Bone marrow (tissue), 2 donors: ENCODE measurements around the gene SLC13A3.

Source experiments
- DNase-seq, 2 donors: peaks; one replicate each; lab custom pipeline; 2025; lab: John Stamatoyannopoulos, UW

The SLC13A3 gene, protein sequence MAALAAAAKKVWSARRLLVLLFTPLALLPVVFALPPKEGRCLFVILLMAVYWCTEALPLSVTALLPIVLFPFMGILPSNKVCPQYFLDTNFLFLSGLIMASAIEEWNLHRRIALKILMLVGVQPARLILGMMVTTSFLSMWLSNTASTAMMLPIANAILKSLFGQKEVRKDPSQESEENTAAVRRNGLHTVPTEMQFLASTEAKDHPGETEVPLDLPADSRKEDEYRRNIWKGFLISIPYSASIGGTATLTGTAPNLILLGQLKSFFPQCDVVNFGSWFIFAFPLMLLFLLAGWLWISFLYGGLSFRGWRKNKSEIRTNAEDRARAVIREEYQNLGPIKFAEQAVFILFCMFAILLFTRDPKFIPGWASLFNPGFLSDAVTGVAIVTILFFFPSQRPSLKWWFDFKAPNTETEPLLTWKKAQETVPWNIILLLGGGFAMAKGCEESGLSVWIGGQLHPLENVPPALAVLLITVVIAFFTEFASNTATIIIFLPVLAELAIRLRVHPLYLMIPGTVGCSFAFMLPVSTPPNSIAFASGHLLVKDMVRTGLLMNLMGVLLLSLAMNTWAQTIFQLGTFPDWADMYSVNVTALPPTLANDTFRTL

DNA sequence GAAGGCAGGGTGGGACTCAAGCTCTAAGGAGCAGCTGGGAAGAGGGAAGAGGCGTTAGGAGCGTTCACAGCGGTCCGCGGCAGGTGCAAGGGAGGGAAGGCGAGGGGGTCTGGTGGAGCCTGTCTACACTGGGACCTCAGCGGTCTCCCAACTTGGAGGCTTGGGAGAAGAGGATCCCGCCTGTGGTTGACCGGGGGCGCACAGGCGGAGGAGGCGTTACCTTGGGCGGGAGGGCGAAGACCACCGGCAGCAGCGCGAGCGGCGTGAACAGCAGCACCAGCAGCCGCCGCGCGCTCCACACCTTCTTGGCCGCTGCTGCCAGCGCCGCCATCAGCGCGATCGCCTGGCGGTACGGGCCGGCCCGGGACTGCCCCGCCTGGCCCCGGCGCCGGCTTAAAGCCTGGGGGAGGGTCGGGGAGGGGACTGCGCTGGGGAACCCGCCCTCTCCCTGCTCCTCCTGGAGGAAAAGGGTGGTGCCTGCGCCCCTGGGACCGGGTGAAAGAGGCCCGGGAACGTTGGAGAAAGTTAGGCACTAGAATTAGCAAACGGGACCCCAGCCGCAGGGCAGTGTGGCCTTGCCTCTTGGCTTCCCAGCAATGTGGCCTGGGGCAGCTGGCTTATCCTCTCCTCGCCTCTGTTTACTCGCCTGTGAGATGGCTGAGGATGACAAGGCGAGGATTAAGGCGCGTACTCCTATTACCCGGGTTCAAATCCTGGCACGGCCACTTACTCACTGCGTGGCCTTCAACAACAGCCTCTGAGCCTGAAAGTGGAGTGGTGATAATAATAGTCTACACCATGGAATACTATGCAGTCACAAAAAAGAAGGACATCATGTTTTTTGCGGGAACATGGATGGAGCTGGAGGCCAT, at the start of gene SLC13A3:
TSS of gene SLC13A3 (minus strand) at position 369 of the 872 bp plus-strand sequence. CDS start at position 331, 38 bp downstream.
- no peak for DNase-seq

DNA sequence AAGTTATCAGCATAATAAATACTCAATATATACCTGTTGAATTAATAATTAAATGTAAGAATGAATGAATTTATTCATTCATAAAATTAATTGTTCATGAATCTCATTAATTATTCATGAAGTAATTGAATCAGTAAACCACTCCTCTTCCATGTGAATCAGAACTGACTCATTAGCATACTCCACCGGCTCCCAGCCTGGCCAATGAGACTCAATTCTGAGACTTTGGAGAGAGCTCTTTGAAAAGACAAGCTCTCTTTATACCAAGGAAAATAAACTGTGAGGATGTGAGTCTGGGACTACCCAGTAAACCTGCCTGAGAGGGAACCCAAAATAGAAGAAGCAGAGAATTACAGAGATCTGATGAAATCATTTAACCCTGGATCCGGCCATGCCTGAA, 49.8 kb upstream of the SLC13A3 start:
- DNase-seq: no peak

DNA sequence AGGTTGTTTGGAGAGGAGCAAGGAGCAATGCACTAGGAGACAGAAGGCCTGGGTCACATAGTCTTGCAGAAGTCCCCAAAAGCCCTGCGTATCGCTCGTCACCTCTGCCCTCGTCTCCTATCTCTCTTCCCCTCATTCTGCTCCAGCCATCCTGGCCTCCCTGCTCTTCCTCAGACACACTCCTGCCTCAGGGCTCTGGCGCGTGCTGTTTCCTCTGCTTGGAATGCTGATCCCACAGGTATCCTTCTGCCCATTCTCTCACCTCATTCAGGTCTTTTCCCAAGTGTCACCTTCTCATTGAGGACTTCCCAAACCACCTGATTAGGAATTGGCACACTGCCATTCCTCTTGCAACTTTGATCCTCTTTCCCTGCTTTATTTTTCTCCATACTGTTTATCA, 49.2 kb upstream of the SLC13A3 start:
- no peak for DNase-seq

DNA sequence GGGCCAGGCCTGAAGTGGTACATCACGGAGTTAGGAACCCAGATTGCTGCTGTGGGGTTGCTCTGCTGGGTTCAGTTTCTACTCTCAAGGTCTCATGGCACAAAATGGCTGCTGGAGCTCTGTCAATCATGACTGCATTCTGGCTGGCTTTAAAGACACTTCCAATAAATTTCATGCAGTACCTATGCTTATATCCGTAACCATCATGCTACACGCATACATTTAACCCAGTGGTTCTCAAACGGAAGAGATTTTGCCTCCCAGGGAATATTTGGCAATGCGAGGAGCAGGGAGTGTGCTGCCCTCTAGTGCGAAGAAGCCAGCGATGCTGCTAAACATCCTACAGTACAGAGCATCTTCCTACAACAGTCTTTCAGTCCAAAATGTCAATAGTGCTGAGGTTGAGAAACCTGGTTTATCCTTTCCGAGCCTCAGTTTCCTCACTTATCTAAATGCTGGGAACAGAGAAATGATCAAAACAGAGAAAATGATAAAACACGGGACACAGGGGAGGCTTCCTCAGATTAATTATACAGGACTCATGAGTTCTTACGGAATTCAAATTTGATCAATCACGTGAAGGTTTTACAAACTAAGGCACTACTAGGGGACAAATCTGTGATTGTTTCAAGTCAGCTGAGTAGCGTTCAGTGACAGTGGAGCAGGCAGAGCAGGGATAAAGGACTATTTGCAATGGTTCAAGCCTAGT, 48.5 kb upstream of the SLC13A3 start:
- DNase-seq: no peak

DNA sequence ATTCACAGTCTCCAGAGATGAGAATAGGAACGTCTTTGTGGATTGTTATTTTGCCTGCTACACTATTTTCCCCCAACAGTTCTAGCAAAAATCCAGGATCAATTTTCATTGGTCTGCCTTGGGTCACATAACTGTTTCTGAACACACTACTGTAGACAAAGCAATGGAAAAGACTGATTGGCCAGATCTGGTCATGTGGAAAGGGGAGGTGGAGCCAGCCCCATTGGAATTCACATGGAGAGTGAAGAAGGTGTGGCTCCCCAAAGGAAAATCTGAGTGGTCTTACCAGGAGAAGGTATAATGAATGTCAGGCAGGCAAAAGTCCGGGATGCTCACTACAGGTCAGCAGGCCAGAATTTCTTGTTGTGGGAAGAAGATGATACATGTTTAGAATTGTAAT, 47.5 kb upstream of the SLC13A3 start:
- no peak for DNase-seq

DNA sequence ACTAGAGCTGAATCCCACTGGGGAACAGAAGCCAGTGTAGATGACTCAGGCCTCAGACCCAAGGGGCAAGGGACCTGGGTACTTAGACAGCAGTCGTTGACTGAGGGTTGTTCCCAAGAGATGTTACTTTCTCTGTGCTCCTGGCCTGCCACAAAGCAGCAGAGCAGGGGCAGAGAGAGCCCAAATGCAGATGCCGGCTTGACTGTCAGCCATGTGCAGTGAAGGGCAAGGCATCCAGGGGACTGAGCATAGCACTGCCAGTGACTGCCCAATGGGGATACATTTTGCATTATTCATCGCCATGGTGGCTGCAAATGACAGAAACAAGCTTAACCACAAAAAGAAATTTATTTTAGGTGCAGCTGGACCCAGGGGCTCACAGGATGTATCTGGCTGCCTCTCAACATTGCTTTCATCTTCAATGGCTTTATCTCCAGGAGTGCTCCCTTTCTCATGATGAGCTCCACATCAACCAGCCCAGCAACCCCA, 45.6 kb upstream of the SLC13A3 start:
- no peak for DNase-seq

DNA sequence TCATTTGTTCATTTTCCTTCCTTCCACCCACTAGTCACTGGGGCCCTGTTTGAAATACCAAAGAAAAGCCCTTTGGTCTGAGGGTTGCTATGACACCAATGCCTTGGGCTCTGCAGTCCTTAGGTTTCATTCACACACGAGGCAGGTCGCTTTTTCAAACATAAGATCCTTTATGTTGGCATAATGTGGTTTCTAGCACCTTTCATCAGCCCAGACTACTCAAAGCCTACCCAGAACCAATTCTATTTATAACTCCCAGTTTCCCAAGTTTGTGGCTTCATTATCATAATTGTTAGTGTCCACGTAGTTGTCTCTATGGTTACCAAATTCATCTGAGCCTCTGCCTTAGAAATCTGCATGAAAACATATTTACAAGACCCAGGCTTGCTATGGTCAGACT, 44.6 kb upstream of the SLC13A3 start:
- no peak for DNase-seq

DNA sequence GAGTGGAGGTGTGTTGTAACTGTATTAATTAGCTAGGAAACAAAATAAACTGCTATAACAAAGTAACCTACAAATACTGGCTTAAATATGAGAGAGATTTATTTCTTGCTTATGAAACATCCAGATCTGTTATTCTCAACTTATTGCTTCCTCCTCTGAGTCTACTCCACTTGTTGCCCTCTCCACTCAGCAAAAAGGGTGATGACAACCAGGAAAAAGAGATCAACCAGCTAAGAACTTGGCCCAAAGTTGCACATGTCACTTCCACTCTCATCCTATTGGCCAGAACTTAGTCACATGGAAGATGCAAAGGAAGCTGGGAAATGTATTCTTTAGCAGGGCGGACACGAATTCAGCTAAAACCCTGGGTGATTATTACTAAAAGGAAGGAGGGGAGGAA, 43.2 kb upstream of the SLC13A3 start:
- DNase-seq: no peak

DNA sequence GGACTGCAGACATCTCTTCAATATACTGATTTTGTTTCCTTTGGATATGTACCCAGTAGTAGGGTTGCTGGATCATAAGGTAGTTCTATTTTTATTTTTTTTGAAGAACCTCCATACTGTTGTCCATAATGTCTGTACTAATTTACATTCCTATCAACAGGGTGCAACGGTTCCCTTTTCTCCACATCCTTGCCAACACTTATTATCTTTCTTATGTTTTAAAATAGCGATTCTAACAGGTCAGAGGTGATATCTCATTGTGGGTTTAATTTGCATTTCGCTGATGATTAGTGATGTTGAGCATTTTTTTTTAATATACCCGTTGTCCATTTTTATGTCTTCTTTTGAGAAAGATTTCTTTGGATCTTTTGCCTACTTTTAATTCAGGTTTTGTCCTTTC, 39.9 kb upstream of the SLC13A3 start:
- DNase-seq: no peak

DNA sequence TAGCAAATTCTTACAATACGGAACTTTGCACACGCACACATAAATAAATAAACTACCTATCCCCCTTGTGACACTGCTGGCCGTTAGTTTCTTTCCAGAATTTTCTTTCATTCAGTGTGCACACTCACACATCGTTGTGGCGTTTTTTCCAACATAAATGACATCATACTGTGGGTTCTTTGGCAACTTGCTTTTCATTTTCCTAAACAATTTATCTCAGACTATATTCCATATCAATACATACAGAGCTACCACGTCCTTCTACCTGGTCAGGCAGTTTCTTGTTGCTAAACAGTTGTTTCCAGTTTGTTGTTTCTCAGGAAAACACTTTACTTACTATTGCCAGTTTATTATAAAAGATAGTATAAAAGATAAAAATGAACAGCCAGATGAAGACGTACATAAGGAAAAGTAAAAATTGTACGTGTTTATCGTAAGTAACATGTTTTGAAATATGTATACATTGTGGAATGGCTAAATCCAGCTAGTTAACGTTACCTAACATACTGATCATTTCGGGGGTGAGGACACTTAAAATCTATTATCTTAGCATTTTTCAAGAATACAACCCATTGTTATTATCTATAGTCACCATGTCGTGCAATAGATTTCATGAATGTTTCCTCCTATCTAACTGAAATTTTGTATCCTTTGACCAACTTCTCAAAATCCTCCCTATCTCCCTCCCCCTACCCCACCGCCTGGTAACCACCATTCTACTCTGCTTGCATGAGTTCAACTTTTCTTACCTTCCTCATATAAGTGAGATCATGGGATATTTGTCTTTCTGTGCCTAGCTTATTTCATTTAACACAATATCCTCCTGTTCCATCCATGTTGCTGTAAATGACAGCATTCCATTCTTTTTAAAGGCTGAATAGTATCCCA, 39.2 kb upstream of the SLC13A3 start:
- DNase-seq: no peak

DNA sequence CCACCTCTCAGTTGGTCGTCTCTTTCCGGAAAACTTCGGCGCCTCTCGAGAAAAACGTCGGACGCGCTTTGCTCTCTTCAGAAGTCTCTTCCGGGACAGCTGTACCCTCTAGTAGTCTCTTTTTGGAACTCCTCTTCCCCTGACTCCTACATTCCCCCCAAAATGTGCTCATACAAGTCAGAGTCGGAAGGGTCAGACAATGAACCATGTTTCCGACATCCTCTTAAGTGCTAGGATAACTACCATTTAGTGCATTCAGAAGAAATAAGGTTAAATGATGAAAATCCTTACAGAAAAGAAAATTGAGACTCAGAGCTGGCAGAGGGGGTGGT, 38.5 kb upstream of the SLC13A3 start:
- no peak for DNase-seq

DNA sequence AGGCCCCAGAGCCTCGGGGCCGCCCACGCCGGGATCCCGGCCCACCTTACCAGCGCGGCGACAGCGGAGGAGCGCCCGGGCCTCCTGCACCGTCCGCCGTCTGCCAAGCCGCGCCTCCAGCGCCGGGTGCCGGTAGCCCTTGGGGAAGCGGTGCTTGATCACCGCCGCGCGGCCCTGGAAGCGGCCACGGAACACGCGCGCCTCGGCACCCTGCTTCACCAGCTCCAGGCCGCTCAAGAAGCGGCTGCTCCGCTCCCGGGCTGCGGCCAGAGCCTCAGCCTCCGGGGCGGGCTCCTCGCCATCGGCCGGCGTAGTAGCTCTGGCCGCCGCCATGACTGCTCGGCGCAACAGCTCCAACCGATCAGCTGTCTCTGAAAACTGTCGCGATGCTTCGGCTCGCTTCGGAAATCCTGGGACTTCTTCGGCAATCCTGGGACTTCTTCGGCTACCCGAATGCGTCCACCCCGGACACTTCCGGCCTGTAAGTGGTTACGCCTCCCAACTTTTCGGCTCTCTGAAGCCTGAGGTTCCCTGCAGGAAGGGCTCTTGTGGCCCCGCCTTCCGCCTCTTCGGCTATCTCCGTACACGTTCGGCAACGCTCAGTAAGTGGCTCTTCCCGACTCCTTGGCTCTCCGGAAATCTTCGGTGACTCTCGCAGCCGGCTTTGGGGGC, 38.0 kb upstream of the SLC13A3 start, which contains the start of gene TP53RK:
TSS of gene TP53RK (minus strand) at position 363 of the 672 bp plus-strand sequence. CDS start at position 333, 30 bp downstream.
- peak; percentile 78 to 99 for DNase-seq

DNA sequence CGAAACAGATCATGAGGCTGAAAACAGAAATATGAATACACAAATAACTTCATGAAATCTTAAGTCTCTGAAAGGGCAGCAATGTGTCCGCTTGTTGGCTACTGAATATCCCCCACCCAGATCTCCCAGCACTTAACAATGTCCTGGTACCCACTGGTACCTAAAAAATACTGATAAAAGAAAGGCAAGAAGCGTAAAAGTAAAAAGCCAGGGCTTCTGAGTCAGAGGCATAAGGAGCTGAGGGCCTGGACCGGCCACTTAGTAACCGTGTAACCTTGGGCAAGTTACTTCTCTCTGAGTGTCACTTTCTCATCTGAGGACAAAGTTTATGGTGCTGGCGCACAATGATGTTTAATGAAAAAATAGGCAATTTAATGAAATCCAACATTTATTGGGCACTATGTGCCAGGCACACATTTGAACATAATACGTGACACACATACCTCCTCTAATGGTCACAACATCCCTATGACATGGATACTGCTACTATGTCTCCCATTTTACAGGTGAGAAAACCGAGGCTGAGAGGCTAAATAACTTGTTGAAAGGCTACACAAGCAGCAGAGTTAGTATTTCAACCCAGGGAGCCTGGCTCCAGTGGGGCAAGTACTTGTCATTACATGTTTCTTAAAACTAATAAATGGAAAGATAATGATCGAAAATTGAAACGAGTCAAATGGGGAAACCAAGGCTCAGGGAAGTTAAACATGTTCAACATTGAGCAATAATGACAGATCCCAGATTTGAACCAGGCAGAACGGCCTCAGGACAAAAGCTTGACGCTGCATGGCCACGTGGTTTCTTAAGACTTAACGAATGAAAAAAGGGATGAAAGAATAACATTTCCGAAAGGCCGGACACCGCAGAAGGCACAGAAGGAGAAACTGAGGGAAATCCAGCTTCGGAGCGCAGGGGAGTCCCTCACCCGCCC, 37.2 kb upstream of the SLC13A3 start:
- DNase-seq: no peak

DNA sequence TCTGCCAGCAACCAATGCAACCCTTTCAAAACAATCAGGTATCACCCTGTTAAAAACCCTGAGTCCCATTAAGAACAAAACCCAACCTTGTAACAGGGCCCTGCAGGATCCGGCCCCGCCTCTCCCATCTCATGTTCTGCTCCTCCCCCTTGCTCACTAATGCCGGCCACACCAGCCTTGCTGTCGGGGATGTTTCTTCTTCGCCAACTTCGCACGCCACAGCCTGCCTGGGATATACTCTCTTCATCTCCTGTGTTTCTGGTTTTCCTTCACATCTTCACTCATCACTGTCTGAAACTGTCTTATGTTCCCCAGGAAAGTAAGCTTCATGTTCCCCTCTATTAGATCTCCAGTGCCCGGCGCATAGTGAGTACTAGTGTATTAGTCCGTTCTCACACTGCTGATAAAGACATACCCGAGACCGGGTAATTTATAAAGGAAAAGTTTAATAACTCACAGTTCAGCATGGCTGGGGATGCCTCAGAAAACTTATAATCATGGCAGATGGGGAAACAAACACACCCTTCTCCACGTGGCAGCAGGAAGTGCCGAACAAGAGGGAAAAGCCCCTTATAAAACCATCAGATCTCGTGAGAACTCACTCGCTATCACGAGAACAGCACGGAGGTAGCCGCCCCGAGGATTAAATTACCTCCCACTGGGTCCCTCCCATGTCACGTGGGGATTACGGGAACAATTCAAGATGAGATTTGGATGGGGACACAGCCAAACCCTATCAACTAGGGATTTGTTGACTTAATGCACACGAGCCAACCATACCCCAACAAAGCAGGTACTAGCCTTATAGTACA, 32.9 kb upstream of the SLC13A3 start:
- no peak for DNase-seq

DNA sequence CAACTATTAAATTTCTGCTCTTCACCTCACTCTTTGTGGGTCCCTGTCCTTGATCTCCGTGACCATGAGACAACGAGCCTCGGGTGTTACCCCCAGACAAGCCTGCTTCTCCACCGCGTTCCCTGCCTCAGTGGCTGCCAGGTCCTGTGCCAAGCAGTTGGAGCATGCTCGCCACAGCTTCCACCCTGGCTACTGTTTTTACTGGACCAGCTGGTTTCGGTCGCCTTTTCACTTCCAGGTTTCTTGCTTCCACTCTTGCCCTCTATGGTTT, 32.3 kb upstream of the SLC13A3 start:
- no peak for DNase-seq

DNA sequence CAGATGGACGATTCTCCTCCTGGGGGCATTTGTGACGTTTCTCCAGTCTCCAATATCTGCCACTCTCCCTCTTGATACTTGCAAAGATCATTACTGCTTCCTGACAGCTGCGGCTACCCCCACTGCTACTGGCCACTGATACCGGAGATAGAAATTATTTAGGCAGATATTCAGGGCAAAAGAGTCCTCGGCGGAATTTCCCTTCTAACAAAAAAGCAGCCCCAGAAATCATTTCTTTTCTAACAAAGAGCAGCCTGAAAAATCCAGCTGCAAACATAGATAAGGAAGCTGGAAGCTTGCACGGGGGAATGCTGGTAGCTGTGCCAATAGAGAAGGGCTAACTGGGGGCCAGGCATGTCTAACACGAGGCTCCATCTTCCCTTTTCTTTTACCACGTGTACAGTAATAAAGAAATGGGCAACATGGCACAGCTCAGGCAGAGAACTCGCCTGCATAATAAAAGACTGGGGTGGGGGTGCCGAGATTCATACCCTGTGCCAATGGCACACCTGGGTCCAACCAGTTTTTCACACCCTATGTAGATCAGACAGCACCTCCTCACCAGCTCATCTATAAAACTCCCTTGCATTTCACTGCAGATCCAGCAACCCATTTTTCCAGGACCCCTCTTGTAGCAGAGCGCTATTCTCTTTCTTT, 31.9 kb upstream of the SLC13A3 start:
- DNase-seq: no peak

DNA sequence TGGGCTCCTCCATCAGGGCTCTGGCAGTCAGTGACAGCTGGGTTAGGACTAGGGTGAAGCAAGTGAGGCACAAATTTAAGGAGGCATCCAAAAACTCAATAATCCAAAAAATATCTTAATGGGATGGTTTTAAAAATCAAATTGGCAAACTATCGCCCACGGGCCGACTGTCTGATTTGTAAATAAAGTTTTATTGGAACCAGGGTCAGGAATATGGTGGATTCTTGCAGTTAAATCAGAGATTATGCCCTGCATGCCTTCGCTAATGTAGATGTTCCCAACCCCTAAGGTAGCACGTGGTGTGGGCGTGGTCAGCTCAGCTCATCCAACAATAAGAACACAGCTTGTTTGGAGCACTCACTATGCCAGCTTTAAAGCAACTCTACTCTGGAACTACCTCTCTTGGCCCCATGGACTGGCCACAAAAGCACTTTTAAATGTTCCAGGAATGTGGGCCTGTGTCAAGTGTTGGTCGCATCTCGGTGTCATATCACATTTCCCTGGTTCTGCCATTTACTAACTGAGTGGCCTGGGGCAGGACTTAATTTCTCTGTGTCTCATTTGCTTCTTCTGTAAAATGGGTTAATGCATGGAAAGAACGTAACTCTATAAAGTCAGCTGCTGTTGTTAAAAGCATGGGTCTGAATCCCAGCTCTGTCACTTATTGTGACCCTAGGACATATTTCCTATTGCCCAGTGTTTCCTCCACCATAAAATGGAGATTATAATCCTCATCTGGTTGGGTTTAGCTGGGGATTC, 31.0 kb upstream of the SLC13A3 start:
- no peak for DNase-seq
